T-cell (primary cell): ENCODE data around the gene CACNG3. TPM values are rescaled to one million over a fixed set of nuclear protein-coding genes. Genes with fewer than 3 reads are reported as not detected.

Source experiments
- ATAC-seq, 4 experiments: fragments of 200-7000 bp in 3 of 4; fragments of 150-1000 bp in 1 of 4; cut with Tn5 transposase; replicated peaks in 1 of 4; 1 replicate in 3 of 4; 2 replicates in 1 of 4; pipeline ENCODE4 v1.10.0; 2021; ENCODE audit warnings: moderate library complexity in 3 of 4, mild to moderate bottlenecking in 2 of 4, moderate number of reproducible peaks in 1 of 4
- CTCF ChIA-PET, 2 donors: fragments of 300-600 bp; sonication (Branson Sonifier 250); formaldehyde crosslinking; loops; one replicate each; lab custom pipeline; 2022; ENCODE audit warnings: antibody characterized with exemption in 2 of 2; lab: Charles Lee
- POLR2A ChIA-PET, 2 donors: fragments of 300-600 bp; sonication (Branson Sonifier 250); formaldehyde crosslinking; loops; one replicate each; lab custom pipeline; 2022; ENCODE audit warnings: antibody characterized with exemption in 2 of 2; lab: Charles Lee
- DNase-seq, 35 experiments: peaks; one replicate each; pipeline versions ENCODE4 v3.0.0 to v3.0.0-alpha.2; 2013 to 2023
- H3K27ac ChIP-seq: one replicate; pipeline ENCODE4 v1.5.1; 2013; ENCODE audit warnings: low read length
- H3K27me3 ChIP-seq, 2 experiments: replicated peaks in 1 of 2; 1 replicate in 1 of 2; 2 replicates in 1 of 2; pipeline versions ENCODE4 v1.6.1 to v1.7.0; 2013; ENCODE audit warnings: low read length in 1 of 2, mixed read lengths in 1 of 2; ENCODE audit not compliant: control insufficient read depth in 2 of 2, insufficient read depth in 2 of 2; ENCODE audit errors: extremely low read depth in 1 of 2
- H3K36me3 ChIP-seq, 2 donors: 1 replicate in 1 of 2; 2 replicates in 1 of 2; pipeline versions ENCODE4 v1.6.1 to v1.7.0; 2013; ENCODE audit warnings: low read length in 1 of 2; ENCODE audit not compliant: control insufficient read depth in 2 of 2, insufficient read depth in 1 of 2; ENCODE audit errors: extremely low read depth in 1 of 2
- H3K4me1 ChIP-seq, 2 experiments: 1 replicate in 1 of 2; 2 replicates in 1 of 2; pipeline versions ENCODE4 v1.6.1 to v1.7.0; 2013; ENCODE audit warnings: low read length in 2 of 2, mixed read lengths in 1 of 2; ENCODE audit not compliant: insufficient read depth in 2 of 2, control insufficient read depth in 1 of 2; ENCODE audit errors: extremely low read depth in 1 of 2
- H3K4me3 ChIP-seq, 2 donors: 1 replicate in 1 of 2; 2 replicates in 1 of 2; pipeline versions ENCODE4 v1.5.1 to v1.7.0; 2013; ENCODE audit warnings: mild to moderate bottlenecking in 2 of 2, low read length in 1 of 2, moderate library complexity in 1 of 2; ENCODE audit not compliant: control insufficient read depth in 1 of 2; ENCODE audit errors: extremely low read depth in 1 of 2
- H3K9me3 ChIP-seq: 2 replicates; pipeline ENCODE4 v1.7.0; 2013
- H3K27ac Mint-ChIP-seq, 2 donors: one replicate each; pipeline ENCODE4 v1.8.0; 2020 to 2021; ENCODE audit warnings: mild to moderate bottlenecking in 2 of 2, mixed read lengths in 2 of 2
- H3K27me3 Mint-ChIP-seq, 2 donors: one replicate each; pipeline ENCODE4 v1.8.0; 2021 to 2022; ENCODE audit warnings: mixed read lengths in 2 of 2
- H3K36me3 Mint-ChIP-seq: one replicate; pipeline ENCODE4 v1.8.0; 2021; ENCODE audit warnings: mixed read lengths
- H3K4me1 Mint-ChIP-seq, 3 donors: one replicate each; pipeline ENCODE4 v1.8.0; 2020 to 2022; ENCODE audit warnings: mixed read lengths in 3 of 3, mild to moderate bottlenecking in 1 of 3
- H3K4me3 Mint-ChIP-seq, 3 donors: one replicate each; pipeline ENCODE4 v1.8.0; 2020 to 2022; ENCODE audit warnings: mild to moderate bottlenecking in 3 of 3, mixed read lengths in 3 of 3, moderate library complexity in 3 of 3
- H3K9me3 Mint-ChIP-seq, 3 donors: one replicate each; pipeline ENCODE4 v1.8.0; 2020 to 2022; ENCODE audit warnings: mixed read lengths in 3 of 3
- WGBS: methylation state at CpG from one replicate; pipeline ENCODE4 v1.1.5; 2013; ENCODE audit warnings: missing lambda C conversion rate; ENCODE audit not compliant: insufficient coverage; 5-methylcytosine and 5-hydroxymethylcytosine counted together
- total RNA-seq, 35 experiments: library from RNA in 6 of 35; stranded (reverse) in 6 of 35; fragments of 120-200 nt in 1 of 35; gene quantifications; one replicate each; pipeline versions ENCODE4 v1.2.1 to v1.2.4 and lab custom pipeline; 2013 to 2026

CACNG3 gene
- total RNA-seq, 5 donors from 2014 or later (not counting 1 experiment from before 2014, with no cell fraction given): not detected

GRCh38 chr16:24396350-24397271 is 140.5 kb downstream of the CACNG3 start:
- no peaks in the 10 kb centered on the region for H3K4me1 ChIP-seq
- H3K4me3 ChIP-seq: no peak overlapping the region
- no peaks in the 10 kb centered on the region for H3K9me3 ChIP-seq
- no peak overlapping the region for H3K27ac ChIP-seq
- ChIA-PET POLR2A (no interaction called here), CTCF (no interaction called here)
- H3K27me3 ChIP-seq: peaks cover 0 to 10% of the 10 kb centered on the region in 2 experiments
- ATAC-seq (no peak), DNase-seq (no peak)
- H3K4me1 Mint-ChIP-seq: no peaks in the 10 kb centered on the region
- peaks cover 0 to 5% (median 0%) of the 10 kb centered on the region in 3 donors for H3K9me3 Mint-ChIP-seq
- peaks cover 26 to 32% of the 10 kb centered on the region in 2 donors for H3K27me3 Mint-ChIP-seq
- H3K4me3 Mint-ChIP-seq: no peak overlapping the region
- H3K27ac Mint-ChIP-seq: no peak overlapping the region
- H3K36me3 ChIP-seq: no peaks in the 10 kb centered on the region
- H3K36me3 Mint-ChIP-seq: no peaks in the 10 kb centered on the region
- WGBS: 52% methylated on average over 3 of the region's 6 CpGs

- Mint-ChIP-seq H3K9me3 (peaks cover 0 to 3% (median 0%) of the 10 kb centered on the region in 3 donors), H3K27ac (no peak overlapping the region), H3K27me3 (peaks cover 11 to 20% of the 10 kb centered on the region in 2 donors), H3K4me3 (no peak overlapping the region), H3K36me3 (no peaks in the 10 kb centered on the region), H3K4me1 (no peaks in the 10 kb centered on the region)
- ChIA-PET CTCF (no interaction called here), POLR2A (no interaction called here)
- H3K27me3 ChIP-seq: peaks cover 0 to 11% of the 10 kb centered on the region in 2 experiments
- no peak for ATAC-seq
- no peak overlapping the region for H3K4me3 ChIP-seq
- no peak for DNase-seq
- H3K36me3 ChIP-seq: no peaks in the 10 kb centered on the region
- no peaks in the 10 kb centered on the region for H3K4me1 ChIP-seq
- WGBS: 80% methylated on average over 3 of the region's 4 CpGs
- no peaks in the 10 kb centered on the region for H3K9me3 ChIP-seq
- no peak overlapping the region for H3K27ac ChIP-seq
Measured at GRCh38 chr16:24409045-24409444, 152.9 kb downstream of the CACNG3 start.
